CD4-positive, alpha-beta T cell (primary cell): ENCODE data around the gene CGREF1. TPM values are rescaled to one million over a fixed set of nuclear protein-coding genes. Genes with fewer than 3 reads are reported as not detected.

Experiments
- ATAC-seq: fragments of 200-7000 bp; cut with Tn5 transposase; one replicate; pipeline ENCODE4 v1.10.0; 2022; ENCODE audit warnings: mild to moderate bottlenecking; ENCODE audit not compliant: poor library complexity
- CTCF ChIA-PET: fragments of 350-600 bp; sonication (Branson Sonifier 250); formaldehyde crosslinking; loops from one replicate; lab custom pipeline; 2021; ENCODE audit warnings: antibody characterized with exemption, inconsistent platforms; lab: Charles Lee
- POLR2A ChIA-PET: fragments of 350-600 bp; sonication (Branson Sonifier 250); formaldehyde crosslinking; loops from one replicate; lab custom pipeline; 2021; ENCODE audit warnings: antibody characterized with exemption, inconsistent platforms; lab: Charles Lee
- DNase-seq, 14 experiments: peaks; one replicate each; pipeline ENCODE4 v3.0.0-alpha.2; 2013 to 2020; ENCODE audit warnings: mixed read lengths in 2 of 14
- H3K27ac ChIP-seq, 2 donors: one replicate each; pipeline versions ENCODE4 v1.5.1 to v1.7.0; 2013; ENCODE audit warnings: low read length in 2 of 2, low read depth in 1 of 2, mild to moderate bottlenecking in 1 of 2
- H3K27me3 ChIP-seq, 2 experiments: 1 replicate in 1 of 2; 2 replicates in 1 of 2; pipeline versions ENCODE4 v1.6.1 to v1.7.0; 2013; ENCODE audit warnings: low read length in 2 of 2, control low read depth in 1 of 2, mild to moderate bottlenecking in 1 of 2, moderate library complexity in 1 of 2; ENCODE audit not compliant: insufficient read depth in 2 of 2, control insufficient read depth in 1 of 2
- H3K36me3 ChIP-seq: one replicate; pipeline ENCODE4 v1.6.1; 2013; ENCODE audit warnings: low read length, control low read depth; ENCODE audit not compliant: insufficient read depth
- H3K4me1 ChIP-seq: one replicate; pipeline ENCODE4 v1.6.1; 2013; ENCODE audit warnings: low read length, control low read depth; ENCODE audit not compliant: insufficient read depth
- H3K4me3 ChIP-seq: one replicate; pipeline ENCODE4 v1.5.1; 2013; ENCODE audit warnings: mild to moderate bottlenecking, low read length, moderate library complexity
- H3K9me3 ChIP-seq, 2 experiments: 1 replicate in 1 of 2; 2 replicates in 1 of 2; pipeline versions ENCODE4 v1.6.1 to v1.7.0; 2013; ENCODE audit warnings: low read length in 2 of 2, mild to moderate bottlenecking in 2 of 2, control low read depth in 1 of 2, moderate library complexity in 1 of 2; ENCODE audit not compliant: control insufficient read depth in 1 of 2, insufficient read depth in 1 of 2
- H3K27ac Mint-ChIP-seq: one replicate; pipeline ENCODE4 v1.8.0; 2020; ENCODE audit warnings: mixed read lengths
- H3K27me3 Mint-ChIP-seq: one replicate; pipeline ENCODE4 v1.8.0; 2021; ENCODE audit warnings: mixed read lengths
- H3K36me3 Mint-ChIP-seq: one replicate; pipeline ENCODE4 v1.8.0; 2021; ENCODE audit warnings: low read depth, mixed read lengths
- H3K4me1 Mint-ChIP-seq: one replicate; pipeline ENCODE4 v1.8.0; 2021; ENCODE audit warnings: low read depth, mixed read lengths
- H3K4me3 Mint-ChIP-seq: one replicate; pipeline ENCODE4 v1.8.0; 2020; ENCODE audit warnings: mild to moderate bottlenecking, mixed read lengths
- H3K9me3 Mint-ChIP-seq: one replicate; pipeline ENCODE4 v1.8.0; 2020; ENCODE audit warnings: mixed read lengths
- intact Hi-C, 2 experiments: fragments of 100-400 bp; cut with DNase I in 1 of 2; cut with micrococcal nuclease in 1 of 2; formaldehyde crosslinking; loops; one replicate each; pipeline versions ENCODE4 v1.15.1 to v1.9.0; 2023 to 2025; cut with DNase I, micrococcal nuclease
- total RNA-seq, 174 experiments: library from RNA in 2 of 174; stranded (reverse) in 2 of 174; gene quantifications; one replicate each; pipeline ENCODE4 v1.2.3 and lab custom pipeline; 2021 to 2026
- TF ChIP-seq, protein P1 (sequence below): fragments of 200-600 bp; IDR thresholded peaks from one replicate; pipeline ENCODE4 v1.8.0; 2022; ENCODE audit warnings: antibody characterized with exemption, mild to moderate bottlenecking

The CGREF1 gene
- total RNA-seq, 2 experiments from 2014 or later: not detected

DNA sequence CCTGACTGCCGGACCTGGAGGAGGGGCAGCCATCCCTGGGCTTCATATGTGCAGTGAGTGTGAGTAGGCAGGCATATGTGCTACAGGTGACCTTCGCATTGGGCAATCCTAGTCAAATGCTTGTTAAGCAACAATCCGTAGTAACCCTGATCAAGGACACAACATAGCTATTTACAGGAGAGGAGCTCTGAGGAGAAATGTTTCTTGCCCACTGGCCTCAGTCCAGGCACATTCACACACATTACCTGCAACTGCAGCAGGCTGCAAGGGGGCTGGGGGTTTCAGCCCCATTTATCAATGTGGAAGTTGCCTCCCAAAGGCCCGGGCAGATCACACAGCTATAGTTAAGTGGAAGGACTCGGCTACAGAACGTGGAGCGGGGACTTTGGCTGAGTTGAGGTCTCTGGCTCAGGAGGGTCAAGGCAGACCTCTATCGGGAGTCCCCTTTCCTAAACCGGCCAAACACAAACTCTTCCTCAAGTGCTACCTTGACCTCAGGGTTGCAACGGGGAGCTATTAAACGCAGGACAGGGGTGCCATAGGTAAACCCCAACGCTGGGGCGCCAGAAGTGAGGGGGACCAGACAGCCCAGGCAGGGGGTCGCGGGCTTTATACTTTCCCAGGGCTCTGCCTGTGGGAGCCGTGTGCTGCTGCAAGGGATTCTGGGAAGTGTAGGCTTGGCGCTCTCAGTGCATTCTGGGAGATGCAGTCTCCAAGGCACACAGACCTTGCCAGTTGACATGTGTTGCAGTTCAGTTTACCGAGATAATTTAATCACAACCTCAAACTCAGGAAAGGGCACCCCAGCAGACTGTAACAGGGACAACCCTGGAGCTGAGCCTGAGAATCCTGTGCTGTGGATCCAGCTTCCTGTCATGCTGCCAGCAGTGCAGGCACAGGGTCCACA, 22.9 kb downstream of the CGREF1 start:
- Histone ChIP-seq H3K4me1 (peaks cover 9% of the 10 kb centered on the region), H3K4me3 (peak overlapping the region; percentile 23), H3K36me3 (peaks cover 2% of the 10 kb centered on the region), H3K9me3 (no peaks in the 10 kb centered on the region), H3K27ac (no peak overlapping the region), H3K27me3 (no peaks in the 10 kb centered on the region)
- peak; percentile 88 for ATAC-seq
- TF ChIP-seq, protein P1, sequence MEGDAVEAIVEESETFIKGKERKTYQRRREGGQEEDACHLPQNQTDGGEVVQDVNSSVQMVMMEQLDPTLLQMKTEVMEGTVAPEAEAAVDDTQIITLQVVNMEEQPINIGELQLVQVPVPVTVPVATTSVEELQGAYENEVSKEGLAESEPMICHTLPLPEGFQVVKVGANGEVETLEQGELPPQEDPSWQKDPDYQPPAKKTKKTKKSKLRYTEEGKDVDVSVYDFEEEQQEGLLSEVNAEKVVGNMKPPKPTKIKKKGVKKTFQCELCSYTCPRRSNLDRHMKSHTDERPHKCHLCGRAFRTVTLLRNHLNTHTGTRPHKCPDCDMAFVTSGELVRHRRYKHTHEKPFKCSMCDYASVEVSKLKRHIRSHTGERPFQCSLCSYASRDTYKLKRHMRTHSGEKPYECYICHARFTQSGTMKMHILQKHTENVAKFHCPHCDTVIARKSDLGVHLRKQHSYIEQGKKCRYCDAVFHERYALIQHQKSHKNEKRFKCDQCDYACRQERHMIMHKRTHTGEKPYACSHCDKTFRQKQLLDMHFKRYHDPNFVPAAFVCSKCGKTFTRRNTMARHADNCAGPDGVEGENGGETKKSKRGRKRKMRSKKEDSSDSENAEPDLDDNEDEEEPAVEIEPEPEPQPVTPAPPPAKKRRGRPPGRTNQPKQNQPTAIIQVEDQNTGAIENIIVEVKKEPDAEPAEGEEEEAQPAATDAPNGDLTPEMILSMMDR: no peak
- Mint-ChIP-seq H3K27ac (no peak overlapping the region), H3K4me3 (peak overlapping the region; percentile 4), H3K9me3 (no peaks in the 10 kb centered on the region), H3K27me3 (no peaks in the 10 kb centered on the region), H3K4me1 (peaks cover 11% of the 10 kb centered on the region), H3K36me3 (peaks cover 7% of the 10 kb centered on the region)
- CTCF ChIA-PET: interaction anchor here (0.6 to 1.6 kb wide), 4 partner anchors 9 to 184 kb away, joined by 3 to 7 read pairs (median 4); partner anchors contain the start of gene KHK
- peak in 8 of 14 experiments; percentile 19 to 73 (median 46) for DNase-seq
- intact Hi-C loops: loop anchor here in 1 of 2 experiments (5.0 kb wide), 1 partner anchor 586 kb away; no protein-coding TSS in a partner anchor
- POLR2A ChIA-PET: interaction anchor here (2.4 kb wide), 1 partner anchor 9 kb away, joined by 8 read pairs; the partner anchor contains the start of gene KHK

DNA sequence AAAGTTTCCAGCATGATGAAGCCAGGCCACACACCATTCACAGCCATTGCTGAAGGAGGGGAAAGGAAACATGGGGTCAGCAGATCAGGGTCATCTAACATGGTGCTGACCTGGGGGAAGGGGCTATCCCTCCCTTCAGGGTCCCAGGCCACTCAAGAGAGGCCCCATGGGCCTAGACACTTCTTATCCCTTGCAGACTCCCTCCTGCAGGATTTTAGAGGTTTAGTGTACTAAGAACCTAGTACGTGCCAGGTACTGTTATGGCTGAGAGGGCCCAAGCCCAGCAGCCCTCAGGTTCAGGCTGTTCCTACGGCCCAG, 23.5 kb downstream of the CGREF1 start:
- Mint-ChIP-seq H3K27ac (no peak overlapping the region), H3K36me3 (peaks cover 7% of the 10 kb centered on the region), H3K9me3 (no peaks in the 10 kb centered on the region), H3K27me3 (no peaks in the 10 kb centered on the region), H3K4me1 (peaks cover 11% of the 10 kb centered on the region), H3K4me3 (peak overlapping the region; percentile 4)
- ChIA-PET POLR2A (no interaction called here), CTCF (interaction anchor here (0.6 to 1.6 kb wide), 2 partner anchors 22 to 184 kb away, joined by 3 to 7 read pairs; no protein-coding TSS in a partner anchor)
- TF ChIP-seq, protein P1: no peak
- no peak overlapping the region for H3K4me3 ChIP-seq
- intact Hi-C loops: loop anchor here in 1 of 2 experiments (5.0 kb wide), 1 partner anchor 587 kb away; no protein-coding TSS in a partner anchor
- no peak overlapping the region for H3K27ac ChIP-seq
- H3K9me3 ChIP-seq: no peaks in the 10 kb centered on the region
- ATAC-seq (no peak), DNase-seq (no peak)
- no peaks in the 10 kb centered on the region for H3K27me3 ChIP-seq
- peaks cover 9% of the 10 kb centered on the region for H3K4me1 ChIP-seq
- H3K36me3 ChIP-seq: peaks cover 2% of the 10 kb centered on the region

DNA sequence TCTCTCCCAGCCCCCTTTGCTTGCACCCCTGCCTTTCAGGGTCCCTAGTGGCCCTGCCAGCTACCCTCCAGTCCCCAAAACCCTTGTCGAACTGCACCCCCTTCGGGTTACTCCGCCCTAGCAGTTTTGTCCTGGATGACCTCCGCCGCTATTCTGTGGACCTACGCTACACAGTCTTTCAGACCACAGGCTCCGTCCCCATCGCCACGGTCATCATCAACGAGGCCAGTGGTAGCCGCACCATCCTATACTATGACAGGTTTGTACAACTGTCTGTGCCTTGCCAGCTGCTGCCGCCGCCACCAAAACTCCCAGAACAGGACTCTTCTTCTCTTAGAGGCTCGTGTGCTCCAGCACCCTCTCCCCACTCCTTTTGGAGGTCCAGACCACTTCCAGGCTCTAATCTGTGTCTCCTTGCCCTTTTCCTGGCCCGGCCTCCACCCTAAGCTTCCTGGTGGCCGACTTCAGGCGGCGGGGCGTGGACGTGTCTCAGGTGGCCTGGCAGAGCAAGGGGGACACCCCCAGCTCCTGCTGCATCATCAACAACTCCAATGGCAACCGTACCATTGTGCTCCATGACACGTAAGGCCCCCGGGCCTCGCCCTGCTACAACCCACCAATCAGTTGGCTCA, 24.5 kb downstream of the CGREF1 start:
- no peak for DNase-seq
- H3K4me1 Mint-ChIP-seq: peaks cover 16% of the 10 kb centered on the region
- TF ChIP-seq, protein P1: no peak
- no peak for ATAC-seq
- Histone ChIP-seq H3K4me1 (peaks cover 9% of the 10 kb centered on the region), H3K27ac (no peak overlapping the region), H3K9me3 (no peaks in the 10 kb centered on the region), H3K36me3 (no peaks in the 10 kb centered on the region), H3K4me3 (no peak overlapping the region), H3K27me3 (no peaks in the 10 kb centered on the region)
- peaks cover 7% of the 10 kb centered on the region for H3K36me3 Mint-ChIP-seq
- no peak overlapping the region for H3K4me3 Mint-ChIP-seq
- CTCF ChIA-PET: interaction anchor here (1.0 kb wide), 1 partner anchor 185 kb away, joined by 7 read pairs; no protein-coding TSS in a partner anchor
- POLR2A ChIA-PET: no interaction called here
- H3K27me3 Mint-ChIP-seq: no peaks in the 10 kb centered on the region
- H3K9me3 Mint-ChIP-seq: no peaks in the 10 kb centered on the region
- intact Hi-C loops: no loop called here
- no peak overlapping the region for H3K27ac Mint-ChIP-seq
